ENCODE measurements around the gene GRK2. TPM values are rescaled to one million over a fixed set of nuclear protein-coding genes. Genes with fewer than 3 reads are reported as not detected.

GRK2 gene
- total RNA-seq, 1 experiment from 2014 or later: 56.3 TPM

DNA sequence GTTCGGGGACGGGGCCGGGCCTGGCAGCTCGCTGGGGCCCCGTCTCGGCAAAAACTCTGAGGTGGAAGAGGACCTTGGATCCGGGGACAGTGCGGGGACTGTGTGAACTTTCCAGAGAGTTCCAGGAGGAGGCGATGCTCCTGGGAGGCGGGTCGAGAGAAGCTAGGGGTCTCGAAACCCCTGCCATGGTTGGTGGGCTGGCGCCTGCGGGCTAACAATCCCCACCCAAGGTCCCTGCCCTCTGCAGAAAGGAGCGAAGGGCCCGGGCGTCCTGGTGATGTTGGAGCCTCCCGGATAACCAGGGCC is 4.7 kb upstream of the GRK2 start:
- Histone ChIP-seq H4K8ac (replicated peaks; ENCODE audit: insufficient read length, low read depth, low read length) (no peak overlapping the region), H2BK15ac (ENCODE audit: low read depth, low read length) (no peak overlapping the region), H3K79me2 (ENCODE audit: insufficient read depth, low read length) (no peaks in the 10 kb centered on the region), H3K27ac (ENCODE audit: insufficient read length, low read depth, low read length) (no peak overlapping the region), H2BK12ac (ENCODE audit: insufficient read length, low read depth, low read length) (no peak overlapping the region), H2AK5ac (ENCODE audit: insufficient read length, low read length) (no peak overlapping the region), H4K20me1 (ENCODE audit: control insufficient read depth, insufficient read depth, insufficient read length) (no peaks in the 10 kb centered on the region), H3K4me1 (ENCODE audit: insufficient read depth, low read length) (no peaks in the 10 kb centered on the region), H3K4me2 (ENCODE audit: insufficient read depth, insufficient read length, low read length) (peak overlapping the region; percentile 94), H3K9ac (ENCODE audit: extremely low read depth, insufficient read length, low read length) (no peak overlapping the region), H3K56ac (ENCODE audit: insufficient read length, low read depth, low read length) (no peak overlapping the region), H2BK120ac (ENCODE audit: low read depth, low read length, poor library complexity, severe bottlenecking) (no peak overlapping the region), H4K91ac (ENCODE audit: insufficient read length, low read depth, low read length) (no peak overlapping the region), H2BK20ac (ENCODE audit: low read depth, low read length, poor library complexity, severe bottlenecking) (no peak overlapping the region), H3K14ac (ENCODE audit: insufficient read depth, low read length) (no peak overlapping the region), H3K9me3 (ENCODE audit: control insufficient read depth, low read depth, low read length) (no peaks in the 10 kb centered on the region), H3K79me1 (ENCODE audit: insufficient read depth, low read depth, low read length, poor library complexity, severe bottlenecking) (no peaks in the 10 kb centered on the region), H3K18ac (ENCODE audit: insufficient read length, low read depth, low read length) (no peak overlapping the region), H3T11ph (ENCODE audit: low read length) (no peak overlapping the region), H2AFZ (ENCODE audit: low read length) (no peak overlapping the region), H4K5ac (ENCODE audit: insufficient read length, low read depth, low read length) (no peak overlapping the region), H3K4ac (ENCODE audit: low read depth, low read length) (no peak overlapping the region), H2BK5ac (ENCODE audit: insufficient read length, low read length) (no peak overlapping the region), H3K27me3 (ENCODE audit: insufficient read depth, low read length) (no peaks in the 10 kb centered on the region; the same call in 1 of the 2 replicates), H3K23me2 (ENCODE audit: insufficient read length, low read depth, low read length, poor library complexity, severe bottlenecking) (peaks cover 6% of the 10 kb centered on the region), H3K23ac (ENCODE audit: insufficient read length, low read depth, low read length) (no peak overlapping the region)
- Mint-ChIP-seq H3K27ac (no peak overlapping the region), H3K27me3 (ENCODE audit: low read depth) (peaks cover 44% of the 10 kb centered on the region), H3K9me3 (no peaks in the 10 kb centered on the region), H3K4me3 (peak overlapping the region; percentile 21 to 68), H3K4me1 (peaks cover 18 to 20% of the 10 kb centered on the region in 2 experiments), H3K36me3 (ENCODE audit: insufficient read depth in 1 of 3, low read depth in 3 of 3) (peaks cover 5 to 11% (median 8%) of the 10 kb centered on the region in 3 experiments; a peak in 6 of 7 replicates)
- TF ChIP-seq, protein P1, sequence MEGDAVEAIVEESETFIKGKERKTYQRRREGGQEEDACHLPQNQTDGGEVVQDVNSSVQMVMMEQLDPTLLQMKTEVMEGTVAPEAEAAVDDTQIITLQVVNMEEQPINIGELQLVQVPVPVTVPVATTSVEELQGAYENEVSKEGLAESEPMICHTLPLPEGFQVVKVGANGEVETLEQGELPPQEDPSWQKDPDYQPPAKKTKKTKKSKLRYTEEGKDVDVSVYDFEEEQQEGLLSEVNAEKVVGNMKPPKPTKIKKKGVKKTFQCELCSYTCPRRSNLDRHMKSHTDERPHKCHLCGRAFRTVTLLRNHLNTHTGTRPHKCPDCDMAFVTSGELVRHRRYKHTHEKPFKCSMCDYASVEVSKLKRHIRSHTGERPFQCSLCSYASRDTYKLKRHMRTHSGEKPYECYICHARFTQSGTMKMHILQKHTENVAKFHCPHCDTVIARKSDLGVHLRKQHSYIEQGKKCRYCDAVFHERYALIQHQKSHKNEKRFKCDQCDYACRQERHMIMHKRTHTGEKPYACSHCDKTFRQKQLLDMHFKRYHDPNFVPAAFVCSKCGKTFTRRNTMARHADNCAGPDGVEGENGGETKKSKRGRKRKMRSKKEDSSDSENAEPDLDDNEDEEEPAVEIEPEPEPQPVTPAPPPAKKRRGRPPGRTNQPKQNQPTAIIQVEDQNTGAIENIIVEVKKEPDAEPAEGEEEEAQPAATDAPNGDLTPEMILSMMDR (conservative IDR thresholded peaks at IDR 0.05): peak; percentile 33; the same call in 2 of the 3 replicates
- no peak for DNase-seq
- WGBS (ENCODE audit: extremely low coverage, insufficient read length, low lambda C conversion rate): no CpG with 5 or more reads among the region's 18 CpGs

All from H9 (cell line).